ENCODE results near the gene REEP3.

REEP3 gene

DNA sequence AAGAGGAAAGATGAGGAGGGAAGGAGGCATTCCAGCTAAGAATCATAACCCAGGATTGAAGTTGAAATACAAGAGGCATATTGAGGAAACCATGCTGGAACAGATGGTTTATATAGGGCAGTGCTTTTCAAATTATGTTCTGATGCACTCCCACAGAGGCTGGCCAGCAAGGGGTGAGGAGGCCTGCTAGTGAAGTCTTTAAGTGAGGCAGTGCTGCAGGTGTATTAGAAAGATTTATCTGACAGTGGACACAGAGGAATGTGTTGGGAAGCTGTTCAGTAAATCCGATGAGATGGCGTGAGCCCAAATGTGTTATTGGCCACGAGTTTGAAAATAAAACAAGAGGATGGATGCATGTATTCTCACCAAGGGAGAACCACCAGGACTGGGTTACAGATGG is 28.6 kb downstream of the REEP3 start:
- intact Hi-C loops (cut with DNase I; ENCODE audit: low total_unique reads): no loop called here
- H3K27ac ChIP-seq: no peak overlapping the region
- H3K4me1 ChIP-seq: peaks cover 0 to 49% (median 9%) of the 10 kb centered on the region in 4 donors
- H3K4me3 ChIP-seq: no peak overlapping the region
- no peaks in the 10 kb centered on the region for H3K9me3 ChIP-seq
- H3K36me3 ChIP-seq: no peaks in the 10 kb centered on the region
- H3K27me3 ChIP-seq: no peaks in the 10 kb centered on the region
- DNase-seq: no peak
- TF ChIP-seq, protein P1, sequence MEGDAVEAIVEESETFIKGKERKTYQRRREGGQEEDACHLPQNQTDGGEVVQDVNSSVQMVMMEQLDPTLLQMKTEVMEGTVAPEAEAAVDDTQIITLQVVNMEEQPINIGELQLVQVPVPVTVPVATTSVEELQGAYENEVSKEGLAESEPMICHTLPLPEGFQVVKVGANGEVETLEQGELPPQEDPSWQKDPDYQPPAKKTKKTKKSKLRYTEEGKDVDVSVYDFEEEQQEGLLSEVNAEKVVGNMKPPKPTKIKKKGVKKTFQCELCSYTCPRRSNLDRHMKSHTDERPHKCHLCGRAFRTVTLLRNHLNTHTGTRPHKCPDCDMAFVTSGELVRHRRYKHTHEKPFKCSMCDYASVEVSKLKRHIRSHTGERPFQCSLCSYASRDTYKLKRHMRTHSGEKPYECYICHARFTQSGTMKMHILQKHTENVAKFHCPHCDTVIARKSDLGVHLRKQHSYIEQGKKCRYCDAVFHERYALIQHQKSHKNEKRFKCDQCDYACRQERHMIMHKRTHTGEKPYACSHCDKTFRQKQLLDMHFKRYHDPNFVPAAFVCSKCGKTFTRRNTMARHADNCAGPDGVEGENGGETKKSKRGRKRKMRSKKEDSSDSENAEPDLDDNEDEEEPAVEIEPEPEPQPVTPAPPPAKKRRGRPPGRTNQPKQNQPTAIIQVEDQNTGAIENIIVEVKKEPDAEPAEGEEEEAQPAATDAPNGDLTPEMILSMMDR (IDR thresholded peaks at IDR 0.05): no peak

GRCh38 chr10:63553031-63553430 is 31.8 kb downstream of the REEP3 start:
- Histone ChIP-seq H3K36me3 (no peaks in the 10 kb centered on the region), H3K4me3 (no peak overlapping the region), H3K27me3 (no peaks in the 10 kb centered on the region), H3K27ac (peak overlapping the region in 1 of 2 donors; percentile 5), H3K4me1 (peaks cover 0 to 58% (median 14%) of the 10 kb centered on the region in 4 donors), H3K9me3 (no peaks in the 10 kb centered on the region)
- no peak for DNase-seq
- TF ChIP-seq, protein P1 (IDR thresholded peaks at IDR 0.05): no peak
- intact Hi-C loops (cut with DNase I; ENCODE audit: low total_unique reads): no loop called here

GRCh38 chr10:63553473-63553872 is 32.3 kb downstream of the REEP3 start:
- peak overlapping the region in 1 of 2 donors; percentile 5 for H3K27ac ChIP-seq
- TF ChIP-seq, protein P1 (IDR thresholded peaks at IDR 0.05): no peak
- H3K27me3 ChIP-seq: no peaks in the 10 kb centered on the region
- H3K9me3 ChIP-seq: no peaks in the 10 kb centered on the region
- no peak for DNase-seq
- H3K4me3 ChIP-seq: no peak overlapping the region
- no peaks in the 10 kb centered on the region for H3K36me3 ChIP-seq
- intact Hi-C loops (cut with DNase I; ENCODE audit: low total_unique reads): no loop called here
- H3K4me1 ChIP-seq: peaks cover 0 to 58% (median 14%) of the 10 kb centered on the region in 4 donors

DNA sequence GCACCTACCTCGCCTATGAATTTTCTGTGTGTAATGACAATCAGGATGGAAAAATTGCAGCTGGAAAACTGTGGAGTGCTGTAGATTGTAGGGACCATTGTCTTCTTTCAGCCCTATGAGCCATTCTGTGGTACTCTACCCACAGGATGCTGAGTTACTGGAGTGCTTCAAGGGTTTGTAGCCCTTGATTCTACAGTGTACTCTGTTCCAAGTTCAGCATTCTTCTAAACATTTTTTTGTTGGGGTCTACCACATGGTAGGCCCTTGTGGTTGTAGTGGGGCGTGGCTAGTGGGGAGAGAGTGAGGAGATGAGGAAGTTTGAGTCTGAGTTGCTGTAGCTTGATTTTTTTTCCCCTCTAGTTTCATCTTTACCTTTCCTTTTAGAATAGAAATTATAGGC is 33.5 kb downstream of the REEP3 start:
- Histone ChIP-seq H3K4me3 (no peak overlapping the region), H3K36me3 (no peaks in the 10 kb centered on the region), H3K27me3 (no peaks in the 10 kb centered on the region), H3K27ac (peak overlapping the region; percentile 9 to 46), H3K4me1 (peaks cover 0 to 66% (median 14%) of the 10 kb centered on the region in 4 donors), H3K9me3 (no peaks in the 10 kb centered on the region)
- no peak for DNase-seq
- intact Hi-C loops (cut with DNase I; ENCODE audit: low total_unique reads): no loop called here
- TF ChIP-seq, protein P1 (IDR thresholded peaks at IDR 0.05): no peak

DNA sequence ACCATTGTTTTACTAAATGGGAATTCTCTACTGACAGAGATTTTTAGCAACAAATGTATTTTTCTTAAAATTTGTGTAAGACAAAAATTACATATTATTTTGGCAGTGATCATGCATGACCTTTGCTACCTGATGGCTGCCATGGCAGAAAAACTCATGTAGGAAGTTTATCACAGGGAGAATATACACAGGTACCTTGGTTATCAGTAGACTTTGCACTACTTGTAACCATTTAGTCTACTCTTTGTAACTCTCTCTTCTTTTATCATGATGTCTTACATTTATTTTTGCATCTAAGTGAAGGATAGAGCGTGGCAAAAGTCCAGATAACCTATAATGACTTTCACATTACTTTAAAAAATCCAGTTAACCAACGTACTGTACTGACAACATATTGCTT is 34.1 kb downstream of the REEP3 start:
- intact Hi-C loops (cut with DNase I; ENCODE audit: low total_unique reads): no loop called here
- no peaks in the 10 kb centered on the region for H3K9me3 ChIP-seq
- no peaks in the 10 kb centered on the region for H3K27me3 ChIP-seq
- TF ChIP-seq, protein P1 (IDR thresholded peaks at IDR 0.05): no peak
- peak overlapping the region; percentile 9 to 46 for H3K27ac ChIP-seq
- no peak for DNase-seq
- H3K4me1 ChIP-seq: peaks cover 0 to 69% (median 12%) of the 10 kb centered on the region in 4 donors
- no peak overlapping the region for H3K4me3 ChIP-seq
- no peaks in the 10 kb centered on the region for H3K36me3 ChIP-seq
